H1 (cell line): ENCODE measurements around the gene RPL13A. TPM values are rescaled to one million over a fixed set of nuclear protein-coding genes. Genes with fewer than 3 reads are reported as not detected.

ENCODE experiments used
- CTCF ChIA-PET: fragments of 300-600 bp; sonication (Branson Sonifier 250); formaldehyde crosslinking; loops from one replicate; lab custom pipeline; 2021; ENCODE audit not compliant: partially characterized antibody; lab: Charles Lee
- POLR2A ChIA-PET: fragments of 300-600 bp; sonication (Branson Sonifier 250); formaldehyde crosslinking; loops from one replicate; lab custom pipeline; 2021; ENCODE audit warnings: inconsistent platforms; ENCODE audit not compliant: partially characterized antibody; lab: Charles Lee
- DNase-seq, 2 experiments: peaks; one replicate each; pipeline versions ENCODE4 v3.0.0 to v3.0.0-alpha.2; 2010 to 2022; ENCODE audit warnings: low spot score in 2 of 2, low read depth in 1 of 2, mixed read lengths in 1 of 2
- FAIRE-seq: peaks from 2 replicates; lab custom pipeline; 2011; peaks lifted over from hg19 to GRCh38; lab: Jason Lieb, UNC
- H2AFZ ChIP-seq: 2 replicates; pipeline ENCODE4 v1.8.1; 2012; ENCODE audit warnings: low read length, inconsistent platforms
- H2AK5ac ChIP-seq: 2 replicates; pipeline ENCODE4 v1.6.1; 2013; ENCODE audit warnings: low read depth, low read length
- H2BK120ac ChIP-seq: replicated peaks from 2 replicates; pipeline ENCODE3; 2013; ENCODE audit warnings: low read depth, low read length, inconsistent platforms
- H2BK12ac ChIP-seq: 2 replicates; pipeline ENCODE4 v1.6.1; 2013; ENCODE audit warnings: low read depth, low read length
- H2BK15ac ChIP-seq: 2 replicates; pipeline ENCODE4 v1.6.1; 2013; ENCODE audit warnings: low read length
- H2BK20ac ChIP-seq: 2 replicates; pipeline ENCODE4 v1.6.1; 2013; ENCODE audit warnings: low read length
- H2BK5ac ChIP-seq: 2 replicates; pipeline ENCODE4 v1.6.1; 2013; ENCODE audit warnings: low read depth, low read length
- H3K14ac ChIP-seq: 2 replicates; pipeline ENCODE4 v1.6.1; 2013; ENCODE audit warnings: inconsistent platforms; ENCODE audit not compliant: insufficient read length
- H3K18ac ChIP-seq: 2 replicates; pipeline ENCODE4 v1.6.1; 2013; ENCODE audit warnings: low read length; ENCODE audit errors: extremely low read depth
- H3K23ac ChIP-seq: 2 replicates; pipeline ENCODE4 v1.6.1; 2013; ENCODE audit warnings: inconsistent platforms; ENCODE audit not compliant: insufficient read length
- H3K23me2 ChIP-seq: 2 replicates; pipeline ENCODE4 v1.6.1; 2013; ENCODE audit warnings: low read depth, low read length
- H3K27ac ChIP-seq: 2 replicates; pipeline ENCODE4 v1.6.1; 2011; ENCODE audit warnings: low read depth, low read length, inconsistent platforms
- H3K27me3 ChIP-seq, 4 experiments: replicated peaks in 1 of 4; 1 replicate in 1 of 4; 2 replicates in 3 of 4; pipeline versions ENCODE4 v1.6.1 to v1.8.1; 2011 to 2013; ENCODE audit warnings: low read length in 3 of 4, mild to moderate bottlenecking in 3 of 4, inconsistent platforms in 2 of 4, mixed read lengths in 2 of 4, moderate library complexity in 1 of 4; ENCODE audit not compliant: control insufficient read depth in 3 of 4, insufficient read depth in 3 of 4; ENCODE audit errors: extremely low read depth in 1 of 4
- H3K36me3 ChIP-seq, 4 experiments: 2 replicates each; pipeline versions ENCODE4 v1.6.1 to v1.8.1; 2011 to 2013; ENCODE audit warnings: mild to moderate bottlenecking in 4 of 4, low read length in 3 of 4, moderate library complexity in 2 of 4, control low read depth in 1 of 4, inconsistent platforms in 1 of 4; ENCODE audit not compliant: insufficient read depth in 4 of 4, control insufficient read depth in 2 of 4
- H3K4ac ChIP-seq: replicated peaks from 2 replicates; pipeline ENCODE3; 2013; ENCODE audit warnings: low read length, low read depth, mixed read lengths, inconsistent platforms; ENCODE audit not compliant: insufficient read length
- H3K4me1 ChIP-seq, 4 experiments: replicated peaks in 1 of 4; 1 replicate in 1 of 4; 2 replicates in 3 of 4; pipeline versions ENCODE4 v1.6.1 to v1.8.1; 2011 to 2013; ENCODE audit warnings: low read length in 3 of 4, inconsistent platforms in 2 of 4, mixed read lengths in 1 of 4; ENCODE audit not compliant: insufficient read depth in 4 of 4, control insufficient read depth in 3 of 4
- H3K4me2 ChIP-seq, 2 experiments: 2 replicates each; pipeline versions ENCODE4 v1.6.1 to v1.8.1; 2011 to 2013; ENCODE audit warnings: low read depth in 2 of 2, low read length in 2 of 2, control low read depth in 1 of 2, inconsistent platforms in 1 of 2, mild to moderate bottlenecking in 1 of 2; ENCODE audit not compliant: insufficient read depth in 1 of 2
- H3K4me3 ChIP-seq, 4 experiments: fragments of 200-600, 300-600 bp in 1 of 4; sonication (generic), shearing (Covaris generic), sonication (Bioruptor Twin) in 1 of 4; 2 replicates each; pipeline versions ENCODE4 v1.5.1 to v1.8.1; 2011 to 2016; ENCODE audit warnings: low read length in 4 of 4, low read depth in 3 of 4, control low read depth in 2 of 4, inconsistent platforms in 2 of 4, mild to moderate bottlenecking in 2 of 4, mixed read lengths in 1 of 4, moderate library complexity in 1 of 4; ENCODE audit not compliant: insufficient read depth in 2 of 4; ENCODE audit errors: extremely low read depth in 1 of 4
- H3K56ac ChIP-seq: replicated peaks from 2 replicates; pipeline ENCODE3; 2013; ENCODE audit warnings: low read depth, mild to moderate bottlenecking, mixed read lengths, low read length, inconsistent platforms; ENCODE audit not compliant: insufficient read length
- H3K79me1 ChIP-seq: 2 replicates; pipeline ENCODE4 v1.6.1; 2013; ENCODE audit warnings: low read depth, low read length, control low read depth
- H3K79me2 ChIP-seq, 2 experiments: 2 replicates each; pipeline versions ENCODE4 v1.6.1 to v1.8.1; 2012 to 2013; ENCODE audit warnings: low read length in 2 of 2, mild to moderate bottlenecking in 2 of 2, inconsistent platforms in 1 of 2; ENCODE audit not compliant: insufficient read depth in 2 of 2, control insufficient read depth in 1 of 2
- H3K9ac ChIP-seq, 4 experiments: replicated peaks in 1 of 4; 1 replicate in 1 of 4; 2 replicates in 3 of 4; pipeline versions ENCODE4 v1.6.1 to v1.8.1; 2011 to 2013; ENCODE audit warnings: low read depth in 3 of 4, low read length in 3 of 4, control low read depth in 2 of 4, mild to moderate bottlenecking in 2 of 4, moderate library complexity in 2 of 4, inconsistent platforms in 1 of 4; ENCODE audit errors: extremely low read depth in 1 of 4
- H3K9me3 ChIP-seq, 2 experiments: 2 replicates each; pipeline versions ENCODE4 v1.6.1 to v1.8.1; 2012 to 2013; ENCODE audit warnings: mild to moderate bottlenecking in 2 of 2, moderate library complexity in 2 of 2, control low read depth in 1 of 2, inconsistent platforms in 1 of 2, low read depth in 1 of 2, low read length in 1 of 2, mixed read lengths in 1 of 2; ENCODE audit not compliant: insufficient read depth in 2 of 2
- H4K20me1 ChIP-seq, 2 experiments: replicated peaks in 1 of 2; 2 replicates each; pipeline versions ENCODE3 to v1.8.1; 2011 to 2013; ENCODE audit warnings: inconsistent platforms in 2 of 2, low read length in 2 of 2, mild to moderate bottlenecking in 1 of 2; ENCODE audit not compliant: insufficient read depth in 2 of 2, control insufficient read depth in 1 of 2
- H4K5ac ChIP-seq: 2 replicates; pipeline ENCODE4 v1.6.1; 2013; ENCODE audit warnings: low read length, low read depth, mixed read lengths, inconsistent platforms; ENCODE audit not compliant: insufficient read length
- H4K8ac ChIP-seq: 2 replicates; pipeline ENCODE4 v1.8.0; 2013; ENCODE audit warnings: mild to moderate bottlenecking, moderate library complexity, low read length, inconsistent platforms; ENCODE audit not compliant: insufficient read depth; ENCODE audit errors: extremely low read depth
- H4K91ac ChIP-seq: replicated peaks from 2 replicates; pipeline ENCODE3; 2013; ENCODE audit warnings: low read length, mixed read lengths, inconsistent platforms; ENCODE audit not compliant: insufficient read length
- CBX5 ChIP-seq: fragments of 300-800, 300-1000 bp; sonication (generic); IDR thresholded peaks from 2 replicates; pipeline ENCODE4 v1.7.1; 2016; ENCODE audit warnings: antibody characterized with exemption, low read length, low read depth
- CTCF ChIP-seq, 3 experiments: IDR thresholded peaks; 1 replicate in 2 of 3; 2 replicates in 1 of 3; pipeline versions ENCODE4 v1.5.1 to v1.6.1; 2011; ENCODE audit warnings: low read length in 3 of 3, mild to moderate bottlenecking in 3 of 3, inconsistent platforms in 2 of 3, low read depth in 1 of 3, moderate library complexity in 1 of 3; ENCODE audit not compliant: insufficient read depth in 1 of 3; ENCODE audit errors: control extremely low read depth in 1 of 3
- FOSL1 ChIP-seq: IDR thresholded peaks from 2 replicates; pipeline ENCODE4 v1.6.1; 2011; ENCODE audit warnings: mild to moderate bottlenecking, low read depth, low read length, moderate library complexity; ENCODE audit not compliant: insufficient read depth
- GABPA ChIP-seq: IDR thresholded peaks from 2 replicates; pipeline ENCODE4 v1.6.1; 2011; ENCODE audit warnings: mild to moderate bottlenecking, low read length, moderate library complexity, borderline replicate concordance; ENCODE audit not compliant: insufficient read depth
- WGBS, 2 experiments: shearing (Covaris generic) in 1 of 2; methylation state at CpG; one replicate each; pipeline versions ENCODE4 v1.1.6 to v1.1.7; 2013 to 2015; ENCODE audit warnings: low lambda C conversion rate in 2 of 2, mixed read lengths in 2 of 2, inconsistent platforms in 1 of 2, low coverage in 1 of 2, missing lambda C conversion rate in 1 of 2; ENCODE audit not compliant: insufficient replicate concordance in 2 of 2, insufficient coverage in 1 of 2, insufficient read length in 1 of 2; ENCODE audit errors: extremely low coverage in 1 of 2, missing lambda C conversion rate in 1 of 2; 5-methylcytosine and 5-hydroxymethylcytosine counted together
- polyA plus RNA-seq, 7 experiments: library from polyadenylated mRNA; depleted of rRNA in 3 of 7; stranded (reverse) in 5 of 7; unstranded in 2 of 7; fragments of >200 nt in 5 of 7; fragments of 200-250 nt in 2 of 7; gene quantifications; 1 replicate in 5 of 7; 2 replicates in 1 of 7; 4 replicates in 1 of 7; pipeline versions ENCODE4 v1.2.1 to v1.2.3, GENCODE V29; 2011 to 2013; ENCODE audit warnings: missing spikeins in 2 of 7, mixed read lengths in 2 of 7
- total RNA-seq: library from RNA; stranded (reverse); fragmentation: NEBNext Ultra II Directional; extraction: Animal tissue kit (Norgen Biotek cat#: 25700); gene quantifications from 2 replicates; pipeline ENCODE4 v1.2.1, GENCODE V29; 2021

The RPL13A gene
- total and polyA plus RNA-seq, 2 of the 8 experiments (the other 6 are each of a cell fraction or from before 2014, with no cell fraction given), result 3,305 to 8,868 TPM

- FAIRE-seq, result no peak
- WGBS, 2 experiments, result 91% methylated on average over 5 of the region's 7 CpGs; no CpG with 5 or more reads in 1 of the 2 experiments
- no peak for TF ChIP-seq GABPA
- no peak for TF ChIP-seq CBX5
- TF ChIP-seq FOSL1, result no peak
- TF ChIP-seq CTCF (IDR thresholded peaks at IDR 0.05; ENCODE audit: control extremely low read depth in 1 of 3, insufficient read depth in 1 of 3, low read depth in 1 of 3, low read length in 3 of 3), result no peak
These were observed 6.3 kb upstream of the RPL13A start for GRCh38 chr19:49481020-49481683.

More at GRCh38 chr19:49481020-49481683, 6.3 kb upstream of the RPL13A start:
- Histone ChIP-seq H3K27ac (no peak overlapping the region), H3K56ac (no peak overlapping the region), H3K18ac (no peak overlapping the region), H4K20me1 (no peaks in the 10 kb centered on the region), H2BK12ac (no peak overlapping the region), H3K9ac (no peak overlapping the region), H2BK120ac (no peak overlapping the region), H3K4me3 (no peak overlapping the region), H4K5ac (no peak overlapping the region), H2BK15ac (no peak overlapping the region), H2BK5ac (no peak overlapping the region), H3K4me1 (0 out of 7 replicates have a peak, but pooled peaks cover 0 to 2% (median 0%) of the 10 kb centered on the region in 4 experiments), H3K4me2 (no peak overlapping the region), H2BK20ac (no peak overlapping the region), H3K14ac (no peak overlapping the region), H3K9me3 (no peaks in the 10 kb centered on the region), H2AK5ac (no peak overlapping the region), H3K4ac (no peak overlapping the region), H4K8ac (no peak overlapping the region), H2AFZ (no peak overlapping the region), H3K23ac (no peak overlapping the region), H3K23me2 (no peaks in the 10 kb centered on the region), H3K79me1 (no peaks in the 10 kb centered on the region), H3K79me2 (no peaks in the 10 kb centered on the region), H4K91ac (peak overlapping the region; percentile 40), H3K36me3 (no peaks in the 10 kb centered on the region), H3K27me3 (no peaks in the 10 kb centered on the region)
- no peak for DNase-seq
- ChIA-PET POLR2A (interaction anchor here (0.7 to 6.8 kb wide), 7 partner anchors 8 to 28 kb away, joined by 3 to 89 read pairs (median 3); partner anchors contain the start of genes ALDH16A1 and RPS11), CTCF (interaction anchor here (0.6 to 3.3 kb wide), 5 partner anchors 9 to 92 kb away, joined by 3 to 22 read pairs (median 7); partner anchors contain the start of gene FLT3LG)
